LNCAP (cell line): ENCODE measurements around the gene SETBP1.

Experiments used
- CTCF ChIP-seq: fragments of 450-650 bp; IDR thresholded peaks from 2 replicates; pipeline ENCODE4 v1.5.1; 2017; ENCODE audit warnings: mild to moderate bottlenecking

SETBP1 gene

GRCh38 chr18:44927127-44927849 is 246.6 kb downstream of the SETBP1 start:
- no peak for TF ChIP-seq CTCF

- TF ChIP-seq CTCF, result no peak
Observed at GRCh38 chr18:44934901-44935300, 254.2 kb downstream of the SETBP1 start.

GRCh38 chr18:44935455-44935854 is 254.8 kb downstream of the SETBP1 start:
- no peak for TF ChIP-seq CTCF

- TF ChIP-seq CTCF, result no peak
Observed at GRCh38 chr18:44936485-44936884, 255.8 kb downstream of the SETBP1 start.

- no peak for TF ChIP-seq CTCF
Observed at GRCh38 chr18:44937960-44938719, 257.5 kb downstream of the SETBP1 start.

- no peak for TF ChIP-seq CTCF
Observed at GRCh38 chr18:44938720-44939665, 258.3 kb downstream of the SETBP1 start.

- no peak for TF ChIP-seq CTCF
Observed at GRCh38 chr18:44941516-44941915, 260.8 kb downstream of the SETBP1 start.
